ENCODE measurements around the gene CNST.

CNST gene

DNA sequence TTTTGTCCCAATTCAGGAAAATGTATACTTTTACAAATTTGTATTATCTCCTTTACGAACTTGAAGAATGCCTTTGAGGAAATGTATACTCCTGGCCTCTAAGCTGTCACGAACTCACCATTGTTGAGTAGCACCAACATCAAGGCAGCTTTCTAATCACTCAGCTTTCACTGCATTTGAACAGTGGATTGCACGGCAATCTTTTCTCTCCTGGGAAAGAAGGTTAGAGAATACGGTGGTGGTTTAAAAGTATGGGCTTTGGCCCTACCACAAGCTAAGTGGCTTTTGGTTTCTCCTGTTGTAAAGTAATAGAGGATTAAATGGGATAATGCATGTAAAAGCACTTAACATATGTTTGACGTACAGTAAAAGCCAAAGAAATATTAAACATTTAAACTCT lies 57.8 kb downstream of the CNST start:
- H3K14ac ChIP-seq (ENCODE audit: low read length in 2 of 2) = no peak overlapping the region
- H3K36me3 ChIP-seq (ENCODE audit: control insufficient read depth in 1 of 2, insufficient read depth in 2 of 2, low read depth in 1 of 2, low read length in 2 of 2) = peaks cover 0 to 33% of the 10 kb centered on the region in 2 experiments
- no peak overlapping the region for H3K9ac ChIP-seq (ENCODE audit: low read length)
- no peak overlapping the region for H3K4me3 ChIP-seq (ENCODE audit: insufficient read depth in 1 of 2, low read depth in 1 of 2, low read length in 2 of 2)
- no peaks in the 10 kb centered on the region for H3K9me3 ChIP-seq (ENCODE audit: control insufficient read depth, low read length)
- no peak overlapping the region for H3K18ac ChIP-seq (ENCODE audit: low read depth in 1 of 2, low read length in 2 of 2)
- H2BK15ac ChIP-seq (ENCODE audit: low read depth, poor library complexity, severe bottlenecking) = no peak overlapping the region
- DNase-seq = no peak
- no peaks in the 10 kb centered on the region for H3K27me3 ChIP-seq (ENCODE audit: control insufficient read depth in 1 of 2, insufficient read depth in 1 of 2, low read length in 2 of 2)
- H4K8ac ChIP-seq (ENCODE audit: low read length) = no peak overlapping the region
- H4K91ac ChIP-seq (ENCODE audit: low read length) = no peak overlapping the region
- H3K4ac ChIP-seq (ENCODE audit: low read depth in 1 of 2, low read length in 2 of 2) = no peak overlapping the region
- H3K27ac ChIP-seq (ENCODE audit: low read length, poor library complexity, severe bottlenecking) = no peak overlapping the region
- H3K79me1 ChIP-seq (replicated peaks; ENCODE audit: low read length, poor library complexity, severe bottlenecking) = peaks cover 11% of the 10 kb centered on the region
- no peak overlapping the region for H2BK120ac ChIP-seq (ENCODE audit: low read depth, low read length)
- no peaks in the 10 kb centered on the region for H3K4me1 ChIP-seq (ENCODE audit: control insufficient read depth, insufficient read depth, low read depth, low read length)
- no peak overlapping the region for H2AK5ac ChIP-seq (ENCODE audit: low read length, severe bottlenecking)
- H3K23ac ChIP-seq (ENCODE audit: low read length in 2 of 2) = no peak overlapping the region
- WGBS = 99% methylated on average over 4 of the region's 5 CpGs
- H2BK12ac ChIP-seq (ENCODE audit: low read length in 2 of 2) = no peak overlapping the region
- H2BK5ac ChIP-seq (ENCODE audit: low read depth, low read length, poor library complexity, severe bottlenecking) = no peak overlapping the region
- H2AFZ ChIP-seq (ENCODE audit: low read depth, low read length) = no peak overlapping the region
- H3K4me2 ChIP-seq (ENCODE audit: low read length, poor library complexity, severe bottlenecking) = no peak overlapping the region

DNA sequence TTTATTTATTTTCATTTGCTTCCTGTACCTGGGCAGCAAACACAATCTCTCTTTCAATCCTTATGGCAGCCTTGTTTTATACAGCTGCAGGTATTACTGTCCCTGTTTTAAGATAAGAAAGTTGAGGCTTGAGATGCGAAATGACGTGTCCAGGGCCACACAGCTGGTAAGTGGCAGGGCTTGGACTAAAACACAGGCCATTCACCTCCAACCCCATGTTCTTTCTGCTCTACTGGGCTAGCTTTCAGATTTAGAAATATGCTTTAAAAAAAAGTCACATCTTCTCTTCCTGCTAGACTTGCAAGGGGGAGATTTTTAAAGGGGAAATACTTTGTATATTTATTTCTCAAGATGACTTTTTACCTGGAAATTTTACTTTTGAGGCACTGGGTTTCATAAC lies 62.8 kb downstream of the CNST start:
- no peaks in the 10 kb centered on the region for H3K27me3 ChIP-seq (ENCODE audit: control insufficient read depth in 1 of 2, insufficient read depth in 1 of 2, low read length in 2 of 2)
- peaks cover 6% of the 10 kb centered on the region for H3K79me1 ChIP-seq (replicated peaks; ENCODE audit: low read length, poor library complexity, severe bottlenecking)
- no peak overlapping the region for H3K27ac ChIP-seq (ENCODE audit: low read length, poor library complexity, severe bottlenecking)
- no peak overlapping the region for H3K4me2 ChIP-seq (ENCODE audit: low read length, poor library complexity, severe bottlenecking)
- H2AK5ac ChIP-seq (ENCODE audit: low read length, severe bottlenecking) = no peak overlapping the region
- DNase-seq = no peak
- no peak overlapping the region for H3K18ac ChIP-seq (ENCODE audit: low read depth in 1 of 2, low read length in 2 of 2)
- H2BK12ac ChIP-seq (ENCODE audit: low read length in 2 of 2) = no peak overlapping the region
- H4K91ac ChIP-seq (ENCODE audit: low read length) = no peak overlapping the region
- 100% methylated on average over 1 of the region's 2 CpGs for WGBS
- H3K36me3 ChIP-seq (ENCODE audit: control insufficient read depth in 1 of 2, insufficient read depth in 2 of 2, low read depth in 1 of 2, low read length in 2 of 2) = peaks cover 0 to 36% of the 10 kb centered on the region in 2 experiments
- H3K4ac ChIP-seq (ENCODE audit: low read depth in 1 of 2, low read length in 2 of 2) = no peak overlapping the region
- no peak overlapping the region for H2BK5ac ChIP-seq (ENCODE audit: low read depth, low read length, poor library complexity, severe bottlenecking)
- H2BK15ac ChIP-seq (ENCODE audit: low read depth, poor library complexity, severe bottlenecking) = no peak overlapping the region
- H4K8ac ChIP-seq (ENCODE audit: low read length) = no peak overlapping the region
- no peak overlapping the region for H3K23ac ChIP-seq (ENCODE audit: low read length in 2 of 2)
- H2AFZ ChIP-seq (ENCODE audit: low read depth, low read length) = no peak overlapping the region
- no peaks in the 10 kb centered on the region for H3K9me3 ChIP-seq (ENCODE audit: control insufficient read depth, low read length)
- no peak overlapping the region for H2BK120ac ChIP-seq (ENCODE audit: low read depth, low read length)
- no peak overlapping the region for H3K9ac ChIP-seq (ENCODE audit: low read length)
- H3K4me3 ChIP-seq (ENCODE audit: insufficient read depth in 1 of 2, low read depth in 1 of 2, low read length in 2 of 2) = no peak overlapping the region
- H3K4me1 ChIP-seq (ENCODE audit: control insufficient read depth, insufficient read depth, low read depth, low read length) = peaks cover 8% of the 10 kb centered on the region
- H3K14ac ChIP-seq (ENCODE audit: low read length in 2 of 2) = no peak overlapping the region

DNA sequence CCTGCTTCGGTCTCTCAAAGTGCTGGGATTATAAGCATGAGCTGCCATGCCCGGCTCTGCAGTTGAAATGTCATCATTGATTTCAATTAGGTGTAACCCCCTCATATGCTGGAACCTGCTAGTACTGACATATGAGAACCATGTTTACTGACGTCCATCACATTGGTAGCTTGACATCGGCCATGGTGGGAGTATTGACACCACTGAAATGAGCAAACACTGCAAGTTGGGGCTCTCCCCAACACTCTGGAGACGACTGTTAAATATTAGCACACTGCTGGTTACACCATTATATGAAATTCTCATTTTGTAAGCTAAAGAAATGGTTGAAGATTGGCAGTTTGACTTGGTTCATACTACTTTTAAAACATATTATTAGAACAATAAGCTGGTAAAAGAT lies 63.7 kb downstream of the CNST start:
- no peak overlapping the region for H3K4me2 ChIP-seq (ENCODE audit: low read length, poor library complexity, severe bottlenecking)
- H2BK12ac ChIP-seq (ENCODE audit: low read length in 2 of 2) = peak overlapping the region in 1 of 2 experiments; percentile 63
- no peak overlapping the region for H2AFZ ChIP-seq (ENCODE audit: low read depth, low read length)
- H3K18ac ChIP-seq (ENCODE audit: low read depth in 1 of 2, low read length in 2 of 2) = no peak overlapping the region
- over 99% methylated on average over 4 of the region's 5 CpGs for WGBS
- no peaks in the 10 kb centered on the region for H3K9me3 ChIP-seq (ENCODE audit: control insufficient read depth, low read length)
- no peak overlapping the region for H4K8ac ChIP-seq (ENCODE audit: low read length)
- H4K91ac ChIP-seq (ENCODE audit: low read length) = no peak overlapping the region
- H3K79me1 ChIP-seq (replicated peaks; ENCODE audit: low read length, poor library complexity, severe bottlenecking) = peaks cover 6% of the 10 kb centered on the region
- no peak overlapping the region for H3K4ac ChIP-seq (ENCODE audit: low read depth in 1 of 2, low read length in 2 of 2)
- peaks cover 5 to 37% of the 10 kb centered on the region in 2 experiments for H3K36me3 ChIP-seq (ENCODE audit: control insufficient read depth in 1 of 2, insufficient read depth in 2 of 2, low read depth in 1 of 2, low read length in 2 of 2)
- no peak overlapping the region for H3K4me3 ChIP-seq (ENCODE audit: insufficient read depth in 1 of 2, low read depth in 1 of 2, low read length in 2 of 2)
- H3K27ac ChIP-seq (ENCODE audit: low read length, poor library complexity, severe bottlenecking) = no peak overlapping the region
- no peak overlapping the region for H3K23ac ChIP-seq (ENCODE audit: low read length in 2 of 2)
- no peak overlapping the region for H2BK5ac ChIP-seq (ENCODE audit: low read depth, low read length, poor library complexity, severe bottlenecking)
- H2AK5ac ChIP-seq (ENCODE audit: low read length, severe bottlenecking) = peak overlapping the region; percentile 26
- no peaks in the 10 kb centered on the region for H3K27me3 ChIP-seq (ENCODE audit: control insufficient read depth in 1 of 2, insufficient read depth in 1 of 2, low read length in 2 of 2)
- peaks cover 8% of the 10 kb centered on the region for H3K4me1 ChIP-seq (ENCODE audit: control insufficient read depth, insufficient read depth, low read depth, low read length)
- H2BK120ac ChIP-seq (ENCODE audit: low read depth, low read length) = no peak overlapping the region
- H3K9ac ChIP-seq (ENCODE audit: low read length) = no peak overlapping the region
- H3K14ac ChIP-seq (ENCODE audit: low read length in 2 of 2) = no peak overlapping the region
- no peak for DNase-seq
- no peak overlapping the region for H2BK15ac ChIP-seq (ENCODE audit: low read depth, poor library complexity, severe bottlenecking)

DNA sequence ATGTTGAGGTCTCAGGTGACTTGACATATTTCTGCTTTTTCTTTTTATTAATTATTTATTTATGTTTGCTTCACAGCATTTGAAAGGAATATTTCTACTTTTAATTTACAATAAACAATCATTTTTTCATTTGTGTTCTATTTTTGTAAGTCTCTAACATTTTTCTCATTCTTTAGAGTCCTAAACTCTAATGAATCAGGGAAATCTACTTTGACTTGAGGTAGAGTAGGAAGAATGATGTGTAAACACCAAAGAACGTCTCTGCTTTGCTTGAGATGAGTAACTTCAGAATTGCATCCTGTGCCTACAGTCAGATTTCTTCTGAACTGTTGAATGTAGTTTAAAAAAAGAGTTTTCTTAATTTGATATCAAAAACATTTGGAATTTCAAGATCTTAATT lies 65.2 kb downstream of the CNST start:
- H3K18ac ChIP-seq (ENCODE audit: low read depth in 1 of 2, low read length in 2 of 2) = no peak overlapping the region
- H2BK12ac ChIP-seq (ENCODE audit: low read length in 2 of 2) = no peak overlapping the region
- H2AFZ ChIP-seq (ENCODE audit: low read depth, low read length) = no peak overlapping the region
- no peaks in the 10 kb centered on the region for H3K27me3 ChIP-seq (ENCODE audit: control insufficient read depth in 1 of 2, insufficient read depth in 1 of 2, low read length in 2 of 2)
- no peak overlapping the region for H2BK15ac ChIP-seq (ENCODE audit: low read depth, poor library complexity, severe bottlenecking)
- H3K4me1 ChIP-seq (ENCODE audit: control insufficient read depth, insufficient read depth, low read depth, low read length) = peaks cover 8% of the 10 kb centered on the region
- H4K91ac ChIP-seq (ENCODE audit: low read length) = no peak overlapping the region
- no peak overlapping the region for H2AK5ac ChIP-seq (ENCODE audit: low read length, severe bottlenecking)
- no peak overlapping the region for H3K14ac ChIP-seq (ENCODE audit: low read length in 2 of 2)
- H3K4ac ChIP-seq (ENCODE audit: low read depth in 1 of 2, low read length in 2 of 2) = no peak overlapping the region
- no peak overlapping the region for H3K23ac ChIP-seq (ENCODE audit: low read length in 2 of 2)
- no peak overlapping the region for H3K4me3 ChIP-seq (ENCODE audit: insufficient read depth in 1 of 2, low read depth in 1 of 2, low read length in 2 of 2)
- peak overlapping the region; percentile 80 for H3K27ac ChIP-seq (ENCODE audit: low read length, poor library complexity, severe bottlenecking)
- no peak overlapping the region for H3K4me2 ChIP-seq (ENCODE audit: low read length, poor library complexity, severe bottlenecking)
- peak overlapping the region; percentile 31 for H2BK5ac ChIP-seq (ENCODE audit: low read depth, low read length, poor library complexity, severe bottlenecking)
- H3K36me3 ChIP-seq (ENCODE audit: control insufficient read depth in 1 of 2, insufficient read depth in 2 of 2, low read depth in 1 of 2, low read length in 2 of 2) = peaks cover 9 to 44% of the 10 kb centered on the region in 2 experiments
- no peak overlapping the region for H4K8ac ChIP-seq (ENCODE audit: low read length)
- no peak overlapping the region for H2BK120ac ChIP-seq (ENCODE audit: low read depth, low read length)
- DNase-seq = peak; percentile 60
- peaks cover 10% of the 10 kb centered on the region for H3K79me1 ChIP-seq (replicated peaks; ENCODE audit: low read length, poor library complexity, severe bottlenecking)
- H3K9me3 ChIP-seq (ENCODE audit: control insufficient read depth, low read length) = no peaks in the 10 kb centered on the region
- H3K9ac ChIP-seq (ENCODE audit: low read length) = peak overlapping the region; percentile 79
- 0% methylated on average over 1 of the region's 1 CpG for WGBS
